ENCODE results near the gene MCU. TPM values are rescaled to one million over a fixed set of nuclear protein-coding genes. Genes with fewer than 3 reads are reported as not detected.
"Not testable (repeated sequence)": the region's sequence is repeated elsewhere in the genome, so short reads cannot be mapped to it uniquely, and the experiment has no call there.

Gene MCU
- 27.2 and 32.7 TPM in 2 replicates for total RNA-seq

- TF ChIP-seq CTCF (conservative IDR thresholded peaks at IDR 0.05; ENCODE audit: low read depth, low read length): peak; percentile 8
- no peak for DNase-seq (ENCODE audit: low read depth)
- peak within 1 kb of the TSS; percentile 66 for H3K4me3 ChIP-seq (ENCODE audit: low read depth, low read length)
Measured at GRCh38 chr10:72691863-72692743, at the start of gene MCU. MCU (plus strand) TSS chr10:72692143; CDS start chr10:72692152, 9 bp downstream.

- no peak overlapping the region for H3K4me3 ChIP-seq (ENCODE audit: low read depth, low read length)
- TF ChIP-seq CTCF (conservative IDR thresholded peaks at IDR 0.05; ENCODE audit: low read depth, low read length): no peak
- DNase-seq (ENCODE audit: low read depth): no peak
Measured at GRCh38 chr10:72642318-72642717, 49.6 kb upstream of the MCU start.

GRCh38 chr10:72645263-72645858, 46.6 kb upstream of the MCU start:
- no peak for TF ChIP-seq CTCF (conservative IDR thresholded peaks at IDR 0.05; ENCODE audit: low read depth, low read length)
- no peak for DNase-seq (ENCODE audit: low read depth)
- H3K4me3 ChIP-seq (ENCODE audit: low read depth, low read length): no peak overlapping the region

- not testable (repeated sequence) for H3K4me3 ChIP-seq (ENCODE audit: low read depth, low read length); DNase-seq (ENCODE audit: low read depth)
Measured at GRCh38 chr10:72646971-72647370, 45.0 kb upstream of the MCU start.

GRCh38 chr10:72648301-72648700, 43.6 kb upstream of the MCU start:
- no peak for TF ChIP-seq CTCF (conservative IDR thresholded peaks at IDR 0.05; ENCODE audit: low read depth, low read length)
- no peak for DNase-seq (ENCODE audit: low read depth)

GRCh38 chr10:72649291-72649690, 42.7 kb upstream of the MCU start:
- DNase-seq (ENCODE audit: low read depth): no peak
- H3K4me3 ChIP-seq (ENCODE audit: low read depth, low read length): no peak overlapping the region
- no peak for TF ChIP-seq CTCF (conservative IDR thresholded peaks at IDR 0.05; ENCODE audit: low read depth, low read length)

More at GRCh38 chr10:72648301-72648700, 43.6 kb upstream of the MCU start:
- H3K4me3 ChIP-seq (ENCODE audit: low read depth, low read length): no peak overlapping the region

GRCh38 chr10:72653383-72654096, 38.4 kb upstream of the MCU start:
- no peak for DNase-seq (ENCODE audit: low read depth)
- H3K4me3 ChIP-seq (ENCODE audit: low read depth, low read length): no peak overlapping the region
- TF ChIP-seq CTCF (conservative IDR thresholded peaks at IDR 0.05; ENCODE audit: low read depth, low read length): no peak
